GM23338 (cell line): Measurements from ENCODE around the gene DMD. TPM values are rescaled to one million over a fixed set of nuclear protein-coding genes. Genes with fewer than 3 reads are reported as not detected.

ENCODE experiments used
- ATAC-seq: fragments of 200-7000 bp; cut with Tn5 transposase; 3 replicates; pipeline ENCODE4 v1.9.1; 2020
- DNase-seq: peaks from one replicate; pipeline ENCODE4 v3.0.0-alpha.2; 2015; ENCODE audit warnings: low spot score
- H2AFZ ChIP-seq: fragments of 200-600 bp; sonication (generic); 2 replicates; pipeline ENCODE4 v1.8.0; 2016; ENCODE audit warnings: antibody characterized with exemption, mild to moderate bottlenecking, moderate library complexity
- H3F3A ChIP-seq: fragments of 200-600 bp; sonication (generic); replicated peaks from 2 replicates; pipeline ENCODE4 v1.8.0; 2017; ENCODE audit warnings: antibody characterized with exemption, mixed run types, low read depth
- H3K27ac ChIP-seq: fragments of 200-600 bp; sonication (generic); 2 replicates; pipeline ENCODE4 v1.6.1; 2016; ENCODE audit warnings: low read depth
- H3K27me3 ChIP-seq: fragments of 200-600 bp; sonication (generic); 2 replicates; pipeline ENCODE4 v1.8.0; 2016; ENCODE audit warnings: mild to moderate bottlenecking, mixed run types, moderate library complexity; ENCODE audit not compliant: insufficient read depth
- H3K36me3 ChIP-seq: fragments of 200-600 bp; sonication (generic); 2 replicates; pipeline ENCODE4 v1.8.0; 2016; ENCODE audit warnings: mild to moderate bottlenecking; ENCODE audit not compliant: insufficient read depth
- H3K4me1 ChIP-seq: fragments of 200-600 bp; sonication (generic); 2 replicates; pipeline ENCODE4 v1.8.0; 2016; ENCODE audit warnings: mild to moderate bottlenecking, moderate library complexity; ENCODE audit not compliant: insufficient read depth
- H3K4me2 ChIP-seq: fragments of 200-600 bp; sonication (generic); 2 replicates; pipeline ENCODE4 v1.7.1; 2017; ENCODE audit warnings: mixed run types
- H3K4me3 ChIP-seq: fragments of 200-600 bp; sonication (generic); 2 replicates; pipeline ENCODE4 v1.6.1; 2016; ENCODE audit warnings: mixed run types
- H3K79me2 ChIP-seq: fragments of 200-600 bp; sonication (generic); replicated peaks from 2 replicates; pipeline ENCODE4 v1.8.0; 2017; ENCODE audit warnings: mild to moderate bottlenecking; ENCODE audit not compliant: insufficient read depth
- H3K9me2 ChIP-seq: fragments of 200-600 bp; sonication (generic); 2 replicates; pipeline ENCODE4 v1.8.0; 2017; ENCODE audit not compliant: insufficient read depth
- H4K20me1 ChIP-seq: fragments of 200-600 bp; sonication (generic); replicated peaks from 2 replicates; pipeline ENCODE4 v1.8.0; 2017; ENCODE audit warnings: mild to moderate bottlenecking; ENCODE audit not compliant: insufficient read depth
- H3K27ac Mint-ChIP-seq: 2 replicates; pipeline ENCODE4 v1.8.0; 2020; ENCODE audit warnings: inconsistent platforms, mild to moderate bottlenecking, moderate library complexity, mixed read lengths
- H3K27me3 Mint-ChIP-seq: 3 replicates; pipeline ENCODE4 v1.8.0; 2022; ENCODE audit warnings: low read depth, mild to moderate bottlenecking, moderate library complexity, mixed read lengths, inconsistent platforms; ENCODE audit not compliant: insufficient read depth, poor library complexity
- H3K36me3 Mint-ChIP-seq: 3 replicates; pipeline ENCODE4 v1.8.0; 2021; ENCODE audit warnings: low read depth, mild to moderate bottlenecking, inconsistent platforms, moderate library complexity, mixed read lengths
- H3K4me1 Mint-ChIP-seq: 3 replicates; pipeline ENCODE4 v1.8.0; 2020; ENCODE audit warnings: mild to moderate bottlenecking, inconsistent platforms, mixed read lengths
- H3K4me3 Mint-ChIP-seq: 3 replicates; pipeline ENCODE4 v1.8.0; 2021; ENCODE audit warnings: moderate library complexity, mild to moderate bottlenecking, inconsistent platforms, mixed read lengths
- H3K9me3 Mint-ChIP-seq: 3 replicates; pipeline ENCODE4 v1.8.0; 2020; ENCODE audit warnings: moderate library complexity, mild to moderate bottlenecking, inconsistent platforms, mixed read lengths
- CREB1 ChIP-seq: fragments of 250-450 bp; sonication (Bioruptor Pico); IDR thresholded peaks from 2 replicates; pipeline ENCODE4 v1.5.0; 2020; ENCODE audit warnings: low read depth, mild to moderate bottlenecking, moderate library complexity
- CTCF ChIP-seq, 2 experiments: fragments of 200-600 bp in 1 of 2; sonication (generic) in 1 of 2; conservative IDR thresholded peaks; 2 replicates each; pipeline versions ENCODE4 v1.5.1 to v1.6.1; 2016 to 2017; ENCODE audit warnings: antibody characterized with exemption in 2 of 2, low read depth in 2 of 2, mild to moderate bottlenecking in 2 of 2, moderate library complexity in 1 of 2
- ETS1 ChIP-seq: IDR thresholded peaks from 2 replicates; pipeline ENCODE4 v1.6.1; 2016; ENCODE audit warnings: antibody characterized with exemption
- EZH2 ChIP-seq: fragments of 200-600 bp; sonication (generic); IDR thresholded peaks from one replicate; pipeline ENCODE4 v1.8.0; 2017; ENCODE audit warnings: antibody characterized with exemption, mild to moderate bottlenecking, low read depth; ENCODE audit not compliant: unreplicated experiment
- NANOG ChIP-seq: IDR thresholded peaks from 2 replicates; pipeline ENCODE4 v1.6.1; 2016; ENCODE audit warnings: antibody characterized with exemption, borderline replicate concordance
- POLR2AphosphoS5 ChIP-seq: IDR thresholded peaks from 2 replicates; pipeline ENCODE4 v1.6.1; 2016; ENCODE audit warnings: antibody characterized with exemption, low read depth
- REST ChIP-seq: IDR thresholded peaks from one replicate; pipeline ENCODE4 v1.6.1; 2018; ENCODE audit warnings: antibody characterized with exemption; ENCODE audit not compliant: unreplicated experiment
- STAT1 ChIP-seq: IDR thresholded peaks from one replicate; pipeline ENCODE4 v1.6.1; 2016; ENCODE audit warnings: antibody characterized with exemption; ENCODE audit not compliant: unreplicated experiment
- ZNF331 ChIP-seq: fragments of 250-450 bp; sonication (Bioruptor Pico); IDR thresholded peaks from 2 replicates; pipeline ENCODE4 v1.5.0; 2020; ENCODE audit warnings: low read depth, mild to moderate bottlenecking, moderate library complexity
- polyA plus RNA-seq: library from polyadenylated mRNA; unstranded; fragments of >200 nt; fragmentation: Nextera tagmentation; extraction: Ambion mirVana; gene quantifications from 2 replicates; pipeline ENCODE4 v1.2.1, GENCODE V29; 2016
- total RNA-seq: library from RNA; depleted of rRNA; stranded (reverse); fragments of >200 nt; shearing (Covaris generic); gene quantifications from 2 replicates; pipeline ENCODE4 v1.2.3, GENCODE V29; 2014

Gene DMD
- total and polyA plus RNA-seq, 2 experiments from 2014 or later = 4.5 to 7.6 TPM

GRCh38 chrX:31384471-31384870 is 1826.9 kb downstream of the DMD start (continued):
- TF ChIP-seq EZH2 = no peak
- no peak for TF ChIP-seq POLR2AphosphoS5
- no peak for TF ChIP-seq ZNF331 (CRISPR knock-in tag)
- TF ChIP-seq CREB1 (CRISPR knock-in tag) = no peak
- no peak for TF ChIP-seq REST
- TF ChIP-seq ETS1 = no peak

GRCh38 chrX:31383991-31384390 is 1827.4 kb downstream of the DMD start:
- Mint-ChIP-seq H3K27ac (no peak overlapping the region), H3K4me3 (no peak overlapping the region), H3K27me3 (peaks cover 6% of the 10 kb centered on the region), H3K9me3 (no peaks in the 10 kb centered on the region; the same call in 2 of the 3 replicates), H3K4me1 (peaks cover 10% of the 10 kb centered on the region; the same call in 2 of the 3 replicates), H3K36me3 (no peaks in the 10 kb centered on the region)
- no peak overlapping the region for H3K4me2 ChIP-seq
- H3K79me2 ChIP-seq = no peaks in the 10 kb centered on the region
- H4K20me1 ChIP-seq = no peaks in the 10 kb centered on the region
- DNase-seq (no peak), ATAC-seq (no peak)
- H3K27me3 ChIP-seq = no peaks in the 10 kb centered on the region
- H2AFZ ChIP-seq = no peak overlapping the region
- no peaks in the 10 kb centered on the region for H3K36me3 ChIP-seq
- no peak overlapping the region for H3K27ac ChIP-seq
- no peaks in the 10 kb centered on the region for H3K9me2 ChIP-seq
- no peaks in the 10 kb centered on the region for H3K4me1 ChIP-seq
- H3F3A ChIP-seq = no peaks in the 10 kb centered on the region
- H3K4me3 ChIP-seq = no peak overlapping the region
- TF ChIP-seq ETS1 (no peak), EZH2 (no peak), POLR2AphosphoS5 (no peak), NANOG (no peak), ZNF331 (CRISPR knock-in tag) (no peak), CREB1 (CRISPR knock-in tag) (no peak), STAT1 (no peak), CTCF (conservative IDR thresholded peaks at IDR 0.05; ENCODE audit: low read depth in 2 of 2) (no peak), REST (no peak)
